HG03097 (cell line): ENCODE results near the gene CABCOCO1.
A peak's percentile ranks its signal among the peaks of the same experiment; 100 is the strongest.

Experiments
- ATAC-seq: cut with Tn5 transposase; IDR thresholded peaks from one replicate; pipeline ENCODE4 v1.9.1; 2021; ENCODE audit not compliant: unreplicated experiment, low FRiP score

Gene CABCOCO1

GRCh38 chr10:61804414-61804813 lies 141.7 kb downstream of the CABCOCO1 start:
- ATAC-seq, result no peak

GRCh38 chr10:61805091-61805490 lies 142.4 kb downstream of the CABCOCO1 start:
- no peak for ATAC-seq

- no peak for ATAC-seq
Measured at GRCh38 chr10:61810263-61810662, 147.5 kb downstream of the CABCOCO1 start.

- peak; percentile 72 for ATAC-seq
Measured at GRCh38 chr10:61812052-61812721, 149.5 kb downstream of the CABCOCO1 start.

GRCh38 chr10:61812920-61813319 lies 150.2 kb downstream of the CABCOCO1 start:
- ATAC-seq, result no peak

- ATAC-seq, result no peak
Measured at GRCh38 chr10:61814160-61814559, 151.4 kb downstream of the CABCOCO1 start.

GRCh38 chr10:61815496-61815895 lies 152.8 kb downstream of the CABCOCO1 start:
- ATAC-seq, result no peak
